IMR-90 (cell line): Measurements from ENCODE around the gene STPG1. TPM values are rescaled to one million over a fixed set of nuclear protein-coding genes. Genes with fewer than 3 reads are reported as not detected.
"Not testable (repeated sequence)": the region's sequence is repeated elsewhere in the genome, so short reads cannot be mapped to it uniquely, and the experiment has no call there.

Source experiments
- ATAC-seq: fragments of 200-7000 bp; cut with Tn5 transposase; 2 replicates; pipeline ENCODE4 v1.9.1; 2020; ENCODE audit warnings: low read depth, mild to moderate bottlenecking, moderate library complexity
- BruUV-seq: library from RNA; stranded (reverse); fragments of 400-500 nt; replicated peaks from 2 replicates; lab custom pipeline; 2021; lab: Mats Ljungman, UMichigan
- CTCF ChIA-PET: fragments of 300-600 bp; formaldehyde crosslinking; extraction: SDS; loops from one replicate; lab custom pipeline; 2021; ENCODE audit warnings: antibody characterized with exemption; lab: Yijun Ruan, JAX
- POLR2A ChIA-PET: fragments of 300-600 bp; sonication (Branson Sonifier 250); formaldehyde crosslinking; loops from one replicate; lab custom pipeline; 2022; ENCODE audit warnings: antibody characterized with exemption; ENCODE audit not compliant: unreplicated experiment; lab: Charles Lee
- DNase-seq: peaks from one replicate; pipeline ENCODE4 v3.0.0; 2013
- H2AFZ ChIP-seq: replicated peaks from 2 replicates; pipeline ENCODE3; 2013; ENCODE audit warnings: low read length, mild to moderate bottlenecking; ENCODE audit not compliant: poor library complexity
- H2AK5ac ChIP-seq: 2 replicates; pipeline ENCODE4 v1.6.1; 2013; ENCODE audit warnings: low read depth, low read length, inconsistent platforms
- H2AK9ac ChIP-seq: replicated peaks from 2 replicates; pipeline ENCODE3; 2013; ENCODE audit warnings: mild to moderate bottlenecking, low read depth, low read length, moderate library complexity; ENCODE audit not compliant: poor library complexity
- H2BK120ac ChIP-seq: 2 replicates; pipeline ENCODE4 v1.6.1; 2013; ENCODE audit warnings: low read depth, low read length, inconsistent platforms
- H2BK15ac ChIP-seq: 3 replicates; pipeline ENCODE4 v1.6.1; 2013; ENCODE audit warnings: low read depth, low read length, inconsistent platforms
- H2BK20ac ChIP-seq: 2 replicates; pipeline ENCODE4 v1.6.1; 2013; ENCODE audit warnings: low read depth, mild to moderate bottlenecking, inconsistent platforms, low read length, moderate library complexity
- H2BK5ac ChIP-seq: 2 replicates; pipeline ENCODE4 v1.6.1; 2013; ENCODE audit warnings: mild to moderate bottlenecking, low read depth, low read length, inconsistent platforms; ENCODE audit not compliant: poor library complexity, severe bottlenecking
- H3K14ac ChIP-seq: replicated peaks from 2 replicates; pipeline ENCODE4 v1.6.1; 2013; ENCODE audit warnings: low read depth, low read length, inconsistent platforms
- H3K18ac ChIP-seq: 2 replicates; pipeline ENCODE4 v1.6.1; 2013; ENCODE audit warnings: low read depth, low read length, control low read depth
- H3K23ac ChIP-seq: 2 replicates; pipeline ENCODE4 v1.6.1; 2013; ENCODE audit warnings: low read depth, low read length, inconsistent platforms
- H3K27ac ChIP-seq: 2 replicates; pipeline ENCODE4 v1.5.1; 2013; ENCODE audit warnings: mild to moderate bottlenecking, control low read depth, low read length; ENCODE audit not compliant: insufficient read depth
- H3K27me3 ChIP-seq: 2 replicates; pipeline ENCODE4 v1.6.1; 2013; ENCODE audit warnings: low read length; ENCODE audit not compliant: control insufficient read depth, insufficient read depth
- H3K36me3 ChIP-seq: 2 replicates; pipeline ENCODE4 v1.6.1; 2013; ENCODE audit warnings: low read length, mixed read lengths; ENCODE audit not compliant: control insufficient read depth, insufficient read depth
- H3K4ac ChIP-seq: 2 replicates; pipeline ENCODE4 v1.6.1; 2013; ENCODE audit warnings: low read depth, low read length, inconsistent platforms
- H3K4me1 ChIP-seq: 2 replicates; pipeline ENCODE4 v1.6.1; 2013; ENCODE audit warnings: low read length, mixed read lengths; ENCODE audit not compliant: control insufficient read depth, insufficient read depth
- H3K4me2 ChIP-seq: 2 replicates; pipeline ENCODE4 v1.6.1; 2013; ENCODE audit warnings: low read depth, mild to moderate bottlenecking, control low read depth, low read length, moderate library complexity
- H3K4me3 ChIP-seq: 2 replicates; pipeline ENCODE4 v1.5.1; 2013; ENCODE audit warnings: low read depth, mild to moderate bottlenecking, control low read depth, low read length, moderate library complexity; ENCODE audit not compliant: insufficient read depth
- H3K56ac ChIP-seq: 2 replicates; pipeline ENCODE4 v1.6.1; 2013; ENCODE audit warnings: low read length, inconsistent platforms; ENCODE audit not compliant: insufficient read depth; ENCODE audit errors: extremely low read depth
- H3K79me1 ChIP-seq, 2 experiments: 2 replicates each; pipeline ENCODE4 v1.6.1; 2013; ENCODE audit warnings: low read length in 2 of 2, inconsistent platforms in 1 of 2, low read depth in 1 of 2
- H3K9ac ChIP-seq: 2 replicates; pipeline ENCODE4 v1.6.1; 2013; ENCODE audit warnings: low read depth, low read length, control low read depth
- H3K9me1 ChIP-seq: 2 replicates; pipeline ENCODE4 v1.6.1; 2013; ENCODE audit warnings: low read length, inconsistent platforms; ENCODE audit not compliant: insufficient read depth
- H3K9me3 ChIP-seq: 2 replicates; pipeline ENCODE4 v1.6.1; 2013; ENCODE audit warnings: low read length; ENCODE audit not compliant: control insufficient read depth, insufficient read depth
- H4K20me1 ChIP-seq: 2 replicates; pipeline ENCODE4 v1.6.1; 2013; ENCODE audit warnings: low read length, inconsistent platforms; ENCODE audit not compliant: insufficient read depth
- H4K5ac ChIP-seq: 2 replicates; pipeline ENCODE4 v1.6.1; 2013; ENCODE audit warnings: mild to moderate bottlenecking, low read depth, low read length, control low read depth
- H4K8ac ChIP-seq, 2 experiments: 2 replicates each; pipeline ENCODE4 v1.6.1; 2013; ENCODE audit warnings: low read depth in 2 of 2, low read length in 2 of 2, control low read depth in 1 of 2, inconsistent platforms in 1 of 2
- H4K91ac ChIP-seq: 2 replicates; pipeline ENCODE4 v1.6.1; 2013; ENCODE audit warnings: low read depth, low read length, inconsistent platforms; ENCODE audit not compliant: insufficient read depth
- FOS ChIP-seq: fragments of 150-350 bp; IDR thresholded peaks from 2 replicates; pipeline ENCODE4 v1.6.1; 2016; ENCODE audit warnings: low read depth, low read length
- MXI1 ChIP-seq: IDR thresholded peaks from 2 replicates; pipeline ENCODE4 v1.6.1; 2012; ENCODE audit warnings: low read depth, mild to moderate bottlenecking, low read length, moderate library complexity, borderline replicate concordance
- RFX5 ChIP-seq: IDR thresholded peaks from 2 replicates; pipeline ENCODE4 v1.8.0; 2012; ENCODE audit warnings: low read depth, mild to moderate bottlenecking, low read length, moderate library complexity
- WGBS, 2 experiments: methylation state at CpG; one replicate each; pipeline versions ENCODE4 v1.1.5 to v1.1.7; 2013; ENCODE audit warnings: missing lambda C conversion rate in 2 of 2; ENCODE audit not compliant: insufficient read length in 1 of 2; ENCODE audit errors: extremely low coverage in 2 of 2; 5-methylcytosine and 5-hydroxymethylcytosine counted together
- dilution Hi-C: fragments of 300-500 bp; cut with HindIII; formaldehyde crosslinking; loops from one replicate; pipeline ENCODE4 v1.14.3; 2018; ENCODE audit warnings: low sequenced_read_pairs; ENCODE audit not compliant: unreplicated experiment
- in situ Hi-C: fragments of 300-500 bp; cut with MboI; formaldehyde crosslinking; loops from 3 replicates; pipeline ENCODE4 v1.14.3; 2019; ENCODE audit warnings: low sequenced_read_pairs, inconsistent platforms, mixed read lengths
- intact Hi-C: fragments of 100-400 bp; cut with micrococcal nuclease; formaldehyde crosslinking; loops from 2 replicates; pipeline ENCODE4 v1.10.0; 2022
- polyA plus RNA-seq, 3 experiments: library from polyadenylated mRNA; depleted of rRNA; stranded (reverse); fragments of >200 nt; gene quantifications; 2 replicates each; pipeline ENCODE4 v1.2.3, GENCODE V29; 2012; ENCODE audit warnings: low replicate concordance in 1 of 3
- total RNA-seq: library from RNA; depleted of rRNA; stranded (reverse); fragments of >200 nt; gene quantifications from 2 replicates; pipeline ENCODE4 v1.2.3, GENCODE V29; 2012

STPG1 gene
- total and polyA plus RNA-seq, 2 of the 4 experiments (the other 2 are of a cell fraction), result 3.0 to 6.5 TPM

- no peak for TF ChIP-seq RFX5
- no peak for TF ChIP-seq MXI1
- peak; percentile 20; the same call in 1 of the 2 replicates for TF ChIP-seq FOS
Measured at GRCh38 chr1:24413350-24414163, at the start of gene STPG1 (continued).

GRCh38 chr1:24462128-24462527, 48.5 kb upstream of the STPG1 start:
- H4K91ac ChIP-seq, H2BK5ac ChIP-seq, H3K4me1 ChIP-seq, H3K56ac ChIP-seq, H2BK15ac ChIP-seq, dilution Hi-C loops, H3K9ac ChIP-seq, CTCF ChIA-PET, intact Hi-C loops, H3K23ac ChIP-seq, H3K27ac ChIP-seq, H3K4me3 ChIP-seq, H3K27me3 ChIP-seq, H3K14ac ChIP-seq, H3K18ac ChIP-seq, H2AK9ac ChIP-seq, H3K4ac ChIP-seq, H4K5ac ChIP-seq, H2AK5ac ChIP-seq, BruUV-seq, H4K20me1 ChIP-seq, H3K9me3 ChIP-seq, in situ Hi-C loops, POLR2A ChIA-PET, H3K79me1 ChIP-seq, H4K8ac ChIP-seq, H2BK120ac ChIP-seq, ATAC-seq, H3K4me2 ChIP-seq, H2AFZ ChIP-seq, H2BK20ac ChIP-seq: not testable (repeated sequence)
- peak; percentile 82 for DNase-seq
- peaks cover 31% of the 10 kb centered on the region for H3K36me3 ChIP-seq
- WGBS, 2 experiments, result no CpG with 5 or more reads among the region's 4 CpGs
- H3K9me1 ChIP-seq, result peaks cover 20% of the 10 kb centered on the region
